ENCODE measurements around the gene COX6B2.

The COX6B2 gene

GRCh38 chr19:55358943-55359908 is 4.7 kb upstream of the COX6B2 start:
- no peak overlapping the region for H3K27ac ChIP-seq (ENCODE audit: low read depth in 2 of 2, low read length in 2 of 2)
- H3K27me3 ChIP-seq (ENCODE audit: control insufficient read depth in 2 of 2, insufficient read depth in 2 of 2, low read length in 2 of 2), result peaks cover 0 to 3% of the 10 kb centered on the region in 2 donors
- no peak overlapping the region for H3K9ac ChIP-seq (ENCODE audit: low read depth in 1 of 2, low read length in 2 of 2)
- H3K36me3 ChIP-seq (ENCODE audit: control insufficient read depth in 2 of 2, insufficient read depth in 2 of 2, low read length in 2 of 2), result no peaks in the 10 kb centered on the region
- peaks cover 0 to 3% of the 10 kb centered on the region in 2 donors for H3K4me1 ChIP-seq (ENCODE audit: control insufficient read depth in 2 of 2, insufficient read depth in 2 of 2, low read length in 2 of 2)
- no peaks in the 10 kb centered on the region for H3K9me3 ChIP-seq (ENCODE audit: control insufficient read depth in 2 of 2, low read length in 2 of 2)
- H3K4me3 ChIP-seq (ENCODE audit: low read length in 2 of 2), result no peak overlapping the region

GRCh38 chr19:55358493-55358892 is 4.0 kb upstream of the COX6B2 start:
- H3K36me3 ChIP-seq (ENCODE audit: control insufficient read depth in 2 of 2, insufficient read depth in 2 of 2, low read length in 2 of 2), result no peaks in the 10 kb centered on the region
- no peak overlapping the region for H3K27ac ChIP-seq (ENCODE audit: low read depth in 2 of 2, low read length in 2 of 2)
- H3K4me1 ChIP-seq (ENCODE audit: control insufficient read depth in 2 of 2, insufficient read depth in 2 of 2, low read length in 2 of 2), result peaks cover 2 to 5% of the 10 kb centered on the region in 2 donors
- H3K4me3 ChIP-seq (ENCODE audit: low read length in 2 of 2), result no peak overlapping the region
- H3K9me3 ChIP-seq (ENCODE audit: control insufficient read depth in 2 of 2, low read length in 2 of 2), result no peaks in the 10 kb centered on the region
- H3K27me3 ChIP-seq (ENCODE audit: control insufficient read depth in 2 of 2, insufficient read depth in 2 of 2, low read length in 2 of 2), result peaks cover 0 to 3% of the 10 kb centered on the region in 2 donors
- H3K9ac ChIP-seq (ENCODE audit: low read depth in 1 of 2, low read length in 2 of 2), result no peak overlapping the region

GRCh38 chr19:55355213-55355821 is 798 bp upstream of the COX6B2 start:
- H3K9me3 ChIP-seq (ENCODE audit: control insufficient read depth in 2 of 2, low read length in 2 of 2), result no peaks in the 10 kb centered on the region

DNA sequence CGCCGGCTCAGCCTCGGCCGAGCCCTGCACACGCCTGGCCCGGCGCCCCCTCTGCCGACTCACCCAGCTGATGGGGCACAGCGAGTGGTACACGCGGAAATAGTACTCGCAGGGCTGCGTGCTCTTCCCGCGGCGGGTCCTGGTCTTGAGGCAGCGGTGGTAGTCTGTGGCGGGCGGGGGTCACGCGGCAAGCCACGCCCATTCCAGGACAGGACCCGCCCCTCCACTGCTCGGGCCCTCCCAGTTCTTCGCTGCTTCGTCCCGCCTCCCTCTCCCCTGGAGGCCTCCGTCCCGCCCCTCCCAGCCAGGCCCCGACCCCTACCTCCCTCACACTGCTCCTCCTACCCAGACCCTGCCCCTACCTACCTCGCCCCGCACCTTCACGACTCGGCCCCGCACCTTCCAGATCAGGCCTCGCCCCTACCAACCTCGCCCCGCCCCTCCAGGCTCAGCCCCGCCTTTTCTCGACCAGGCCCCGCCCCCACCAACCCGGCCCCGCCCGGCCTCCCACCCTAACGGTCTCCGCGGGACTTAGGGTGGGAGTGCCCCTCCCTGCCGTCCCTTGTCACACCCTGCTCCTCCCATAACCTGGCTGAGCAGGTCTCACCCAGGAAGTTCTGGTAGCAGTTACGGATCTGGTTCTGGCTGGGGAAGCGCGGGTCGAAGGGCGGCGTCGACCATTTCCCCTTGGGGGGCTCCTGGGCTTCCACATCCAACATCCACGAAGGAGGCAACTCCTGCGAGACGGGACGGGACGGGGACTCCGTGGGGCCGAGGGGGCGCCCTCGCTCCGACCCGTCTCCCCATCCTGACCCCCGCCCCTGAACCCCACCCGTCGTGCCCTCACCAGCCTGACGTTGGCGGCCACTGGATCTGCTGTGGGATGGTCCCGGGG is 469 bp downstream of the COX6B2 start:
- peaks cover 15 to 17% of the 10 kb centered on the region in 2 donors for H3K27me3 ChIP-seq (ENCODE audit: control insufficient read depth in 2 of 2, insufficient read depth in 2 of 2, low read length in 2 of 2)
- H3K4me3 ChIP-seq (ENCODE audit: low read length in 2 of 2), result peak overlapping the region; percentile 70 to 71
- H3K27ac ChIP-seq (ENCODE audit: low read depth in 2 of 2, low read length in 2 of 2), result peak overlapping the region; percentile 23 to 55

More at GRCh38 chr19:55355213-55355821, 798 bp upstream of the COX6B2 start:
- Histone ChIP-seq H3K36me3 (ENCODE audit: control insufficient read depth in 2 of 2, insufficient read depth in 2 of 2, low read length in 2 of 2) (no peaks in the 10 kb centered on the region), H3K4me1 (ENCODE audit: control insufficient read depth in 2 of 2, insufficient read depth in 2 of 2, low read length in 2 of 2) (peaks cover 21 to 26% of the 10 kb centered on the region in 2 donors), H3K4me3 (ENCODE audit: low read length in 2 of 2) (no peak overlapping the region), H3K27me3 (ENCODE audit: control insufficient read depth in 2 of 2, insufficient read depth in 2 of 2, low read length in 2 of 2) (peaks cover 15 to 17% of the 10 kb centered on the region in 2 donors), H3K9ac (ENCODE audit: low read depth in 1 of 2, low read length in 2 of 2) (no peak overlapping the region), H3K27ac (ENCODE audit: low read depth in 2 of 2, low read length in 2 of 2) (no peak overlapping the region)

GRCh38 chr19:55353356-55353802 is 1.1 kb downstream of the COX6B2 start:
- Histone ChIP-seq H3K4me1 (ENCODE audit: control insufficient read depth in 2 of 2, insufficient read depth in 2 of 2, low read length in 2 of 2) (peaks cover 22 to 27% of the 10 kb centered on the region in 2 donors), H3K27ac (ENCODE audit: low read depth in 2 of 2, low read length in 2 of 2) (peak overlapping the region; percentile 23 to 55), H3K36me3 (ENCODE audit: control insufficient read depth in 2 of 2, insufficient read depth in 2 of 2, low read length in 2 of 2) (no peaks in the 10 kb centered on the region), H3K4me3 (ENCODE audit: low read length in 2 of 2) (peak overlapping the region; percentile 70 to 71), H3K27me3 (ENCODE audit: control insufficient read depth in 2 of 2, insufficient read depth in 2 of 2, low read length in 2 of 2) (peaks cover 15 to 17% of the 10 kb centered on the region in 2 donors), H3K9ac (ENCODE audit: low read depth in 1 of 2, low read length in 2 of 2) (peak overlapping the region; percentile 41 to 85), H3K9me3 (ENCODE audit: control insufficient read depth in 2 of 2, low read length in 2 of 2) (no peaks in the 10 kb centered on the region)

More for the DNA sequence above, 469 bp downstream of the COX6B2 start:
- Histone ChIP-seq H3K9me3 (ENCODE audit: control insufficient read depth in 2 of 2, low read length in 2 of 2) (no peaks in the 10 kb centered on the region), H3K9ac (ENCODE audit: low read depth in 1 of 2, low read length in 2 of 2) (peak overlapping the region; percentile 41 to 85), H3K4me1 (ENCODE audit: control insufficient read depth in 2 of 2, insufficient read depth in 2 of 2, low read length in 2 of 2) (peaks cover 22 to 27% of the 10 kb centered on the region in 2 donors), H3K36me3 (ENCODE audit: control insufficient read depth in 2 of 2, insufficient read depth in 2 of 2, low read length in 2 of 2) (no peaks in the 10 kb centered on the region)

GRCh38 chr19:55352549-55353145 is 1.9 kb downstream of the COX6B2 start:
- H3K4me1 ChIP-seq (ENCODE audit: control insufficient read depth in 2 of 2, insufficient read depth in 2 of 2, low read length in 2 of 2), result peaks cover 22 to 27% of the 10 kb centered on the region in 2 donors
- H3K36me3 ChIP-seq (ENCODE audit: control insufficient read depth in 2 of 2, insufficient read depth in 2 of 2, low read length in 2 of 2), result no peaks in the 10 kb centered on the region
- H3K27me3 ChIP-seq (ENCODE audit: control insufficient read depth in 2 of 2, insufficient read depth in 2 of 2, low read length in 2 of 2), result peaks cover 15 to 17% of the 10 kb centered on the region in 2 donors

GRCh38 chr19:55352040-55352439 is 2.5 kb downstream of the COX6B2 start:
- Histone ChIP-seq H3K27me3 (ENCODE audit: control insufficient read depth in 2 of 2, insufficient read depth in 2 of 2, low read length in 2 of 2) (peaks cover 15 to 17% of the 10 kb centered on the region in 2 donors), H3K27ac (ENCODE audit: low read depth in 2 of 2, low read length in 2 of 2) (no peak overlapping the region), H3K4me3 (ENCODE audit: low read length in 2 of 2) (no peak overlapping the region), H3K4me1 (ENCODE audit: control insufficient read depth in 2 of 2, insufficient read depth in 2 of 2, low read length in 2 of 2) (peaks cover 22 to 27% of the 10 kb centered on the region in 2 donors), H3K9ac (ENCODE audit: low read depth in 1 of 2, low read length in 2 of 2) (no peak overlapping the region), H3K36me3 (ENCODE audit: control insufficient read depth in 2 of 2, insufficient read depth in 2 of 2, low read length in 2 of 2) (no peaks in the 10 kb centered on the region), H3K9me3 (ENCODE audit: control insufficient read depth in 2 of 2, low read length in 2 of 2) (no peaks in the 10 kb centered on the region)

More at GRCh38 chr19:55352549-55353145, 1.9 kb downstream of the COX6B2 start:
- Histone ChIP-seq H3K9ac (ENCODE audit: low read depth in 1 of 2, low read length in 2 of 2) (no peak overlapping the region), H3K9me3 (ENCODE audit: control insufficient read depth in 2 of 2, low read length in 2 of 2) (no peaks in the 10 kb centered on the region), H3K4me3 (ENCODE audit: low read length in 2 of 2) (peak overlapping the region in 1 of 2 donors; percentile 71), H3K27ac (ENCODE audit: low read depth in 2 of 2, low read length in 2 of 2) (no peak overlapping the region)

DNA sequence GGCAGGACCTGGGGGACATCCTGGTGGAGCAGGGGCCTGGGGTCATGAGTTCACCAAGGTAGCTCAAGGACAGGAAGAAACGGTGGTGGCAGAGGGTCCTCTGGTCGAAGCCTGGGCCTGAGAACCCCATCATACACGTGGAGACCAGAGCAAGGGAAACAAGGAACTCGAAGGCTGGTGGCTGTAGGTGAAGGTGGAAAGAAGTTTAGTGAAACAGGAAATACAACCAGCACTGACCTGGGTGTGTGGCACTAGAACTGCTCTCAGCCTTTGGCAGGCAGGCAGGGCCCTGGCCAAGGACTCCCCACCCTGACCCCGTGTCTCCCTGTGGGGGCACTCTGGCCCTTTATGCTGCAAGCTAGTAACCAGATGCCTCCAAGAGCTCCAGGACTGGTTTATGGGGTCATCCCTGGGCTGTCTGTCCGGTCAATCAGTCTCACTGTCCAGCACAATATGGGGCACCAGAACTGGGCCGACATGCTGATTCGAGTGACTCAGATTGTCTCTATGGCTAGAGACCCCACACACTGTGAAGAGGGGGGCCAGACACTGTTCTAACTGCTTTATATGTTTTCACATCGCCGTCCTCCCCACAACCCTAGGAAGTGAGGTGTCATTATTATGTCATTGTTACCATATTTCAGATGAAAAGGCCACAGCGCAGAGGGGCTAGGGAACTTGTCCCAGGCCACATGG is 3.8 kb downstream of the COX6B2 start:
- Histone ChIP-seq H3K9me3 (ENCODE audit: control insufficient read depth in 2 of 2, low read length in 2 of 2) (no peaks in the 10 kb centered on the region), H3K4me1 (ENCODE audit: control insufficient read depth in 2 of 2, insufficient read depth in 2 of 2, low read length in 2 of 2) (peaks cover 26 to 33% of the 10 kb centered on the region in 2 donors), H3K27ac (ENCODE audit: low read depth in 2 of 2, low read length in 2 of 2) (peak overlapping the region; percentile 14 to 52), H3K27me3 (ENCODE audit: control insufficient read depth in 2 of 2, insufficient read depth in 2 of 2, low read length in 2 of 2) (peaks cover 15 to 17% of the 10 kb centered on the region in 2 donors), H3K4me3 (ENCODE audit: low read length in 2 of 2) (no peak overlapping the region), H3K9ac (ENCODE audit: low read depth in 1 of 2, low read length in 2 of 2) (peak overlapping the region in 1 of 2 donors; percentile 6), H3K36me3 (ENCODE audit: control insufficient read depth in 2 of 2, insufficient read depth in 2 of 2, low read length in 2 of 2) (no peaks in the 10 kb centered on the region)

Measured in mucosa of rectum (tissue), 2 donors.